Neuronal stem cell (in vitro differentiated cells): Measurements from ENCODE around the gene DUSP3.
A peak's percentile ranks its signal among the peaks of the same experiment; 100 is the strongest.

Experiments
- DNase-seq: peaks from one replicate; pipeline ENCODE4 v3.0.0-alpha.2; 2013; ENCODE audit warnings: low spot score
- H2AFZ ChIP-seq: one replicate; pipeline ENCODE4 v1.6.1; 2013; ENCODE audit warnings: mild to moderate bottlenecking, low read length, inconsistent platforms
- H2AK5ac ChIP-seq: 2 replicates; pipeline ENCODE4 v1.6.1; 2013; ENCODE audit warnings: low read depth, mild to moderate bottlenecking, inconsistent platforms, low read length, moderate library complexity, mixed read lengths
- H2BK120ac ChIP-seq: 2 replicates; pipeline ENCODE4 v1.6.1; 2013; ENCODE audit warnings: low read depth, mild to moderate bottlenecking, inconsistent platforms, low read length, moderate library complexity, mixed read lengths
- H2BK12ac ChIP-seq: one replicate; pipeline ENCODE4 v1.6.1; 2013; ENCODE audit warnings: low read length, inconsistent platforms
- H2BK15ac ChIP-seq: 2 replicates; pipeline ENCODE4 v1.6.1; 2013; ENCODE audit warnings: mild to moderate bottlenecking, low read length, inconsistent platforms, mixed read lengths
- H2BK5ac ChIP-seq: one replicate; pipeline ENCODE4 v1.6.1; 2013; ENCODE audit warnings: inconsistent platforms, mild to moderate bottlenecking, low read length, moderate library complexity
- H3K14ac ChIP-seq: one replicate; pipeline ENCODE4 v1.6.1; 2013; ENCODE audit warnings: low read length, inconsistent platforms
- H3K18ac ChIP-seq: 2 replicates; pipeline ENCODE4 v1.6.1; 2013; ENCODE audit warnings: low read length, inconsistent platforms
- H3K23ac ChIP-seq: 2 replicates; pipeline ENCODE4 v1.6.1; 2013; ENCODE audit warnings: low read depth, mild to moderate bottlenecking, mixed read lengths, low read length, inconsistent platforms; ENCODE audit not compliant: poor library complexity
- H3K27ac ChIP-seq: replicated peaks from 3 replicates; pipeline ENCODE4 v1.5.1; 2013; ENCODE audit warnings: low read length, inconsistent platforms
- H3K27me3 ChIP-seq, 3 experiments: 2 replicates each; pipeline ENCODE4 v1.6.1; 2013; ENCODE audit warnings: low read length in 3 of 3, mild to moderate bottlenecking in 2 of 3, inconsistent platforms in 1 of 3, low read depth in 1 of 3, mixed read lengths in 1 of 3, moderate library complexity in 1 of 3; ENCODE audit not compliant: control insufficient read depth in 3 of 3, insufficient read depth in 3 of 3
- H3K36me3 ChIP-seq, 2 donors: replicated peaks in 1 of 2; 2 replicates each; pipeline ENCODE4 v1.6.1; 2013; ENCODE audit warnings: low read length in 2 of 2; ENCODE audit not compliant: control insufficient read depth in 2 of 2, insufficient read depth in 2 of 2
- H3K4ac ChIP-seq: 2 replicates; pipeline ENCODE4 v1.6.1; 2013; ENCODE audit warnings: inconsistent platforms, mild to moderate bottlenecking, low read length, moderate library complexity
- H3K4me1 ChIP-seq, 2 donors: 1 replicate in 1 of 2; 2 replicates in 1 of 2; pipeline ENCODE4 v1.6.1; 2013; ENCODE audit warnings: low read length in 2 of 2, low read depth in 1 of 2; ENCODE audit not compliant: control insufficient read depth in 2 of 2, insufficient read depth in 1 of 2
- H3K4me2 ChIP-seq: one replicate; pipeline ENCODE4 v1.6.1; 2013; ENCODE audit warnings: mild to moderate bottlenecking, low read length, inconsistent platforms; ENCODE audit not compliant: insufficient read depth, poor library complexity, severe bottlenecking
- H3K4me3 ChIP-seq, 2 donors: 2 replicates each; pipeline ENCODE4 v1.5.1; 2013; ENCODE audit warnings: low read length in 2 of 2, mild to moderate bottlenecking in 2 of 2, inconsistent platforms in 1 of 2, moderate library complexity in 1 of 2
- H3K79me1 ChIP-seq: one replicate; pipeline ENCODE4 v1.6.1; 2013; ENCODE audit warnings: low read depth, mild to moderate bottlenecking, inconsistent platforms, low read length, moderate library complexity
- H3K9ac ChIP-seq: one replicate; pipeline ENCODE4 v1.6.1; 2013; ENCODE audit warnings: mild to moderate bottlenecking, low read depth, low read length, inconsistent platforms; ENCODE audit not compliant: poor library complexity
- H3K9me3 ChIP-seq, 2 donors: replicated peaks in 1 of 2; 2 replicates each; pipeline versions ENCODE3 to v1.6.1; 2013; ENCODE audit warnings: low read length in 2 of 2, mild to moderate bottlenecking in 2 of 2, inconsistent platforms in 1 of 2, low read depth in 1 of 2, mixed read lengths in 1 of 2, moderate library complexity in 1 of 2; ENCODE audit not compliant: control insufficient read depth in 2 of 2, insufficient read depth in 1 of 2
- H4K8ac ChIP-seq: one replicate; pipeline ENCODE4 v1.6.1; 2013; ENCODE audit warnings: low read depth, mild to moderate bottlenecking, inconsistent platforms, low read length, moderate library complexity
- H4K91ac ChIP-seq: one replicate; pipeline ENCODE4 v1.6.1; 2013; ENCODE audit warnings: low read length, low read depth, mild to moderate bottlenecking, inconsistent platforms; ENCODE audit not compliant: poor library complexity
- WGBS, 2 donors: extraction: QIAGEN DNeasy Blood & Tissue Kit; methylation state at CpG; one replicate each; pipeline ENCODE4 v1.1.7; 2013; ENCODE audit warnings: missing lambda C conversion rate in 2 of 2, mixed read lengths in 1 of 2; ENCODE audit not compliant: insufficient read length in 2 of 2, insufficient replicate concordance in 1 of 2; ENCODE audit errors: extremely low coverage in 2 of 2; 5-methylcytosine and 5-hydroxymethylcytosine counted together

The DUSP3 gene

GRCh38 chr17:43759836-43760235 is 18.9 kb downstream of the DUSP3 start:
- DNase-seq: no peak
- no peak overlapping the region for H2BK120ac ChIP-seq
- peaks cover 0 to 45% (median 24%) of the 10 kb centered on the region in 3 experiments for H3K27me3 ChIP-seq
- no peak overlapping the region for H2BK5ac ChIP-seq
- no peak overlapping the region for H3K9ac ChIP-seq
- no peak overlapping the region for H3K18ac ChIP-seq
- no peak overlapping the region for H3K23ac ChIP-seq
- WGBS, 2 donors: no CpG with 5 or more reads among the region's 7 CpGs
- no peak overlapping the region for H3K4me3 ChIP-seq
- no peak overlapping the region for H3K27ac ChIP-seq
- no peaks in the 10 kb centered on the region for H3K79me1 ChIP-seq
- H2BK15ac ChIP-seq: no peak overlapping the region
- H3K9me3 ChIP-seq: no peaks in the 10 kb centered on the region
- no peak overlapping the region for H4K91ac ChIP-seq
- no peak overlapping the region for H2AK5ac ChIP-seq
- H2BK12ac ChIP-seq: no peak overlapping the region
- H3K4me2 ChIP-seq: no peak overlapping the region
- no peak overlapping the region for H3K4ac ChIP-seq
- peaks cover 4 to 6% of the 10 kb centered on the region in 2 donors for H3K4me1 ChIP-seq
- H3K14ac ChIP-seq: no peak overlapping the region
- no peaks in the 10 kb centered on the region for H3K36me3 ChIP-seq
- H4K8ac ChIP-seq: no peak overlapping the region
- peak overlapping the region; percentile 1 for H2AFZ ChIP-seq

GRCh38 chr17:43758497-43759174 is 20.1 kb downstream of the DUSP3 start, which contains the start of gene SOST:
SOST (minus strand) TSS chr17:43758791; CDS start chr17:43758741, 50 bp downstream.
- Histone ChIP-seq H2AK5ac (peak within 1 kb of the TSS; percentile 36), H3K4me1 (peaks cover 4 to 6% of the 10 kb centered on the region in 2 donors), H3K4me2 (no peak within 1 kb of the TSS), H3K9ac (no peak within 1 kb of the TSS), H3K9me3 (no peaks in the 10 kb centered on the region), H2BK5ac (no peak within 1 kb of the TSS), H3K23ac (peak within 1 kb of the TSS; percentile 8), H2BK12ac (no peak within 1 kb of the TSS), H3K79me1 (no peaks in the 10 kb centered on the region), H2BK120ac (no peak within 1 kb of the TSS), H3K27ac (no peak within 1 kb of the TSS), H3K4me3 (peak within 1 kb of the TSS in 1 of 2 donors; percentile 17), H3K18ac (peak within 1 kb of the TSS; percentile 70), H2BK15ac (peak within 1 kb of the TSS; percentile 18), H3K36me3 (no peaks in the 10 kb centered on the region), H3K27me3 (peaks cover 0 to 57% (median 33%) of the 10 kb centered on the region in 3 experiments), H4K91ac (no peak within 1 kb of the TSS), H4K8ac (no peak within 1 kb of the TSS), H3K14ac (no peak within 1 kb of the TSS), H2AFZ (no peak within 1 kb of the TSS), H3K4ac (no peak within 1 kb of the TSS)
- no CpG with 5 or more reads among the region's 24 CpGs for WGBS, 2 donors
- no peak for DNase-seq

- peaks cover 0 to 63% (median 34%) of the 10 kb centered on the region in 3 experiments for H3K27me3 ChIP-seq
- no peak overlapping the region for H4K8ac ChIP-seq
- H3K9me3 ChIP-seq: no peaks in the 10 kb centered on the region
- H3K9ac ChIP-seq: no peak overlapping the region
- peak overlapping the region; percentile 18 for H2BK15ac ChIP-seq
- no peak overlapping the region for H2BK12ac ChIP-seq
- no peak overlapping the region for H3K14ac ChIP-seq
- H3K36me3 ChIP-seq: no peaks in the 10 kb centered on the region
- no peak overlapping the region for H3K18ac ChIP-seq
- H2BK5ac ChIP-seq: no peak overlapping the region
- no peak overlapping the region for H3K4me2 ChIP-seq
- no peak overlapping the region for H4K91ac ChIP-seq
- H3K23ac ChIP-seq: no peak overlapping the region
- no peak overlapping the region for H3K4ac ChIP-seq
- no peak for DNase-seq
- H3K27ac ChIP-seq: no peak overlapping the region
- H2BK120ac ChIP-seq: no peak overlapping the region
- WGBS, 2 donors: no CpG with 5 or more reads among the region's 6 CpGs
- H2AK5ac ChIP-seq: peak overlapping the region; percentile 36
- no peak overlapping the region for H2AFZ ChIP-seq
- H3K4me1 ChIP-seq: peaks cover 4 to 6% of the 10 kb centered on the region in 2 donors
- no peak overlapping the region for H3K4me3 ChIP-seq
- H3K79me1 ChIP-seq: no peaks in the 10 kb centered on the region
Measured at GRCh38 chr17:43758086-43758485, 20.7 kb downstream of the DUSP3 start.

GRCh38 chr17:43757171-43757660 is 21.6 kb downstream of the DUSP3 start:
- Histone ChIP-seq H4K91ac (no peak overlapping the region), H3K4me3 (no peak overlapping the region), H4K8ac (no peak overlapping the region)

More at GRCh38 chr17:43757171-43757660, 21.6 kb downstream of the DUSP3 start:
- Histone ChIP-seq H3K9ac (no peak overlapping the region), H3K4me1 (peaks cover 4 to 6% of the 10 kb centered on the region in 2 donors), H3K4ac (peak overlapping the region; percentile 30), H2AFZ (no peak overlapping the region), H3K23ac (peak overlapping the region; percentile 8), H3K79me1 (no peaks in the 10 kb centered on the region), H2BK120ac (no peak overlapping the region), H3K14ac (no peak overlapping the region), H3K27me3 (peaks cover 0 to 68% (median 34%) of the 10 kb centered on the region in 3 experiments), H2BK12ac (no peak overlapping the region), H2BK15ac (no peak overlapping the region), H3K4me2 (no peak overlapping the region), H3K27ac (no peak overlapping the region), H3K36me3 (no peaks in the 10 kb centered on the region), H2AK5ac (peak overlapping the region; percentile 36), H3K9me3 (no peaks in the 10 kb centered on the region), H2BK5ac (no peak overlapping the region), H3K18ac (peak overlapping the region; percentile 25)
- WGBS, 2 donors: no CpG with 5 or more reads among the region's 8 CpGs
- DNase-seq: no peak
